ENCODE measurements around the gene CACNB4. TPM values are rescaled to one million over a fixed set of nuclear protein-coding genes. Genes with fewer than 3 reads are reported as not detected.

CACNB4 gene
- polyA plus RNA-seq, 1 of the 3 experiments (the other 2 are of a cell fraction) = 0.18 TPM

DNA sequence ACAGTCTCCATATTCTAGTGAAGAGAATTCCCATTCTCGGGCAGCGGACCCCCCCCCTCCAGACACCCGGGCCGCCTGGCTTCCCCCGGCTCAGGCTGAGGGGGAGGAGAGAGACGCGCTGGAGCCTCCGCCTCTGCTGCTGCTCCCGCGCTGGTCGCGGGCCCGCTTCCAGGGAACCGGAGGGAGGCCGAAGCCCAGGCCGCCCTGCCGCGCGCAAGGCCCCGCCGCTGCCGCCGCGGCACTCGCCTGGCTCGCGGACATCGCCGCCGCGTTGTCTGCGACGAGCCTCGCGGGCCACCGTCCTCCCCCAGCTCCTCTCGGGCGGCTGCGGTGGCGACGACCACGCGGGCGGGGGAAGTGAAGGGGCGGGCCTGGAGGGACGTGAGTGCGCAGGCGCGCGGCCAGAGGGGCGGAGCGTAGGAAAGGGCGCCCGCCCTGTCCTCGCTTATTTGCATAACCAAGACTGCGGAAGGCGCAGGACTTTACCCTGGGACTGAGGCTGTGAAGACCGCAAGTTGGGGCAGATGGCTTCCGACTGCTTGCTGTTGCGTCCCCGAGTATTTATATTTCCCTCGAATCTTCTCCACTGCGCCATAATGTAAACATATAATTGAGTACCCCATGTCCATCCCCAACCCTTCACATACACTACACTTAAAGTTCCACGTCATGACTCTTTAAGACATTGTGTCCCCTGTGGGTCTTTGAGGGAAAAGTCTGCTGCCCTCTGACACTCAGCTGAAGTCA, 270.5 kb downstream of the CACNB4 start, which contains the start of gene ARL5A (continued):
- TF ChIP-seq USF1 (IDR thresholded peaks at IDR 0.05; ENCODE audit: borderline replicate concordance, low read depth) (no peak), NFIC (IDR thresholded peaks at IDR 0.05; ENCODE audit: borderline replicate concordance) (no peak), FOSL2 (IDR thresholded peaks at IDR 0.05; ENCODE audit: borderline replicate concordance, low read depth) (no peak), FOXJ3 (CRISPR knock-in tag; IDR thresholded peaks at IDR 0.05) (no peak), MXI1 (IDR thresholded peaks at IDR 0.05; ENCODE audit: low read depth, low read length) (peak; percentile 62), TAF1 (IDR thresholded peaks at IDR 0.05; ENCODE audit: borderline replicate concordance, low read depth, low read length) (peak; percentile 47; the same call in 1 of the 2 replicates), EP300 (IDR thresholded peaks at IDR 0.05; ENCODE audit: borderline replicate concordance in 1 of 2, low read depth in 1 of 2, low read length in 1 of 2) (no peak), POLR2AphosphoS5 (IDR thresholded peaks at IDR 0.05; ENCODE audit: low read depth, low read length) (peak; percentile 94), RFX5 (IDR thresholded peaks at IDR 0.05; ENCODE audit: low read length) (no peak; the same call in 1 of the 2 replicates), ELF1 (IDR thresholded peaks at IDR 0.05) (peak; percentile 66), GABPA (IDR thresholded peaks at IDR 0.05; ENCODE audit: low read depth) (no peak), TEAD4 (IDR thresholded peaks at IDR 0.05; ENCODE audit: borderline replicate concordance, insufficient read depth) (no peak), YY1 (IDR thresholded peaks at IDR 0.05; ENCODE audit: low read depth) (no peak), SMC3 (IDR thresholded peaks at IDR 0.05; ENCODE audit: low read depth, low read length) (no peak)

DNA sequence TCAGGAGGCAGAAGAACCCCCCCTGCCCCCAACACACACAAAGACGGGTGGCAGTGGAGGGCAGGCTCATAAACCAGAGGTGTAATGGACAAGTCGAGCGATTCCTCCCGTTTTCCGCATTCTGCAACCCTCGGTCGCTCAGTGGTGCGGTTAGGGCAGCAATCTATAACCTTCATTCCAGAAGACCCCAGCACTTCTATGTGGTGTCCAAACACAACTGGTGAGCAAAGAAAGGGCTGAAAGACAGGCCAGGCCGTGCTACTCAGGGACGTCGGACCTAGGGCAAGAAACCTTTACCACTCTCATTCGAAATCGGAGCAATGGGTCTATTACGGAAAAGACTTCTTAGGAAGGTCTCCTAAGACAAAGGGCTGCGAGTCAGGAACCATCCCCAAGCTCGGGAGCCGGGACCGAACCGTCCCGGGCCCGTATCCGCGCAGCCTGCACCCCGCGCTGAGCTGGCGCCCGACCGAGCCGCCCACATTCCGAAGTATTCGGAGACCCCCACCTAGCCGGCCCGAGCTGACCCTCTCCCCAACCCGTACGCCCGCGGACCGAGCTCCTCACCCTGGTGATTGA, 271.2 kb downstream of the CACNB4 start:
- DNase-seq = peak; percentile 36
- H3F3A ChIP-seq (replicated peaks; ENCODE audit: insufficient read depth) = peaks cover 11% of the 10 kb centered on the region
- CTCF ChIA-PET = interaction anchor here (1.0 to 2.5 kb wide), 2 partner anchors 9 to 198 kb away, joined by 4 to 9 read pairs; no protein-coding TSS in a partner anchor
- no peaks in the 10 kb centered on the region for H3K9me3 ChIP-seq
- peaks cover 0 to 15% of the 10 kb centered on the region in 2 experiments; a peak in 2 of 4 replicates for H3K4me1 ChIP-seq (ENCODE audit: control insufficient read depth in 1 of 2, insufficient read depth in 2 of 2, low read depth in 1 of 2, low read length in 1 of 2)
- peak overlapping the region; percentile 91 for H3K4me2 ChIP-seq
- H3K9ac ChIP-seq = peak overlapping the region; percentile 89
- 7% methylated on average over 18 of the region's 38 CpGs for WGBS (ENCODE audit: low lambda C conversion rate)
- H3K79me2 ChIP-seq (ENCODE audit: insufficient read depth) = peaks cover 53% of the 10 kb centered on the region
- no peaks in the 10 kb centered on the region for H3K9me2 ChIP-seq
- peak overlapping the region; percentile 86 for H2AFZ ChIP-seq (ENCODE audit: low read depth)
- H3K27me3 ChIP-seq (ENCODE audit: insufficient read depth) = no peaks in the 10 kb centered on the region
- POLR2A ChIA-PET = interaction anchor here (0.8 kb wide), 1 partner anchor 22 kb away, joined by 3 read pairs; no protein-coding TSS in a partner anchor
- peaks cover 40% of the 10 kb centered on the region for H4K20me1 ChIP-seq (ENCODE audit: insufficient read depth)
- 0 out of 2 replicates have a peak, but pooled peaks have one; percentile 15 for TF ChIP-seq RCOR1 (IDR thresholded peaks at IDR 0.05; ENCODE audit: low read length)
- no peak for TF ChIP-seq TEAD4 (IDR thresholded peaks at IDR 0.05; ENCODE audit: borderline replicate concordance, insufficient read depth)
- H3K4me3 ChIP-seq (ENCODE audit: low read depth in 2 of 2, low read length in 1 of 2) = peak overlapping the region; percentile 84 to 96
- H3K36me3 ChIP-seq (replicated peaks in 1 of 2; ENCODE audit: control insufficient read depth in 1 of 2, insufficient read depth in 2 of 2, low read length in 1 of 2) = no peaks in the 10 kb centered on the region
- peak overlapping the region; percentile 64 to 86 for H3K27ac ChIP-seq (ENCODE audit: low read depth in 2 of 2, low read length in 1 of 2)

Measured in SK-N-SH (cell line).